SK-N-SH (cell line): ENCODE data around the gene EDA2R.

Experiments used
- CTCF ChIP-seq: fragments of 200-600 bp; sonication (generic); IDR thresholded peaks from 2 replicates; pipeline ENCODE4 v1.6.1; 2017; ENCODE audit warnings: antibody characterized with exemption, mild to moderate bottlenecking, moderate library complexity
- MAX ChIP-seq: IDR thresholded peaks from 2 replicates; pipeline ENCODE4 v1.4.0; 2012; ENCODE audit warnings: low read depth
- PBX3 ChIP-seq: IDR thresholded peaks from 2 replicates; pipeline ENCODE4; 2012
- POLR2AphosphoS5 ChIP-seq: IDR thresholded peaks from 2 replicates; pipeline ENCODE4 v1.6.1; 2012; ENCODE audit warnings: low read depth, low read length
- REST ChIP-seq: IDR thresholded peaks from 2 replicates; pipeline ENCODE4 v1.6.1; 2012; ENCODE audit warnings: mild to moderate bottlenecking, low read depth, low read length, moderate library complexity
- RFX5 ChIP-seq: IDR thresholded peaks from 2 replicates; pipeline ENCODE4 v1.6.1; 2012; ENCODE audit warnings: mild to moderate bottlenecking, improper control_type of control experiment, low read length

- TF ChIP-seq CTCF (no peak), PBX3 (peak; percentile 86), MAX (no peak), POLR2AphosphoS5 (peak; percentile 43; the same call in 1 of the 2 replicates), REST (no peak), RFX5 (no peak)
These were observed 37.5 kb upstream of the EDA2R start for GRCh38 chrX:66676413-66676812.
